Natural killer cell (primary cell): Measurements from ENCODE around the gene SEMA3A. TPM values are rescaled to one million over a fixed set of nuclear protein-coding genes. Genes with fewer than 3 reads are reported as not detected.

Experiments
- ATAC-seq, 3 donors: fragments of 150-1000 bp in 2 of 3; fragments of 200-7000 bp in 1 of 3; cut with Tn5 transposase; 1 replicate in 1 of 3; 2 replicates in 2 of 3; pipeline ENCODE4 v1.10.0; 2021; ENCODE audit warnings: mild to moderate bottlenecking in 2 of 3, moderate library complexity in 2 of 3
- DNase-seq, 2 donors: peaks; one replicate each; pipeline versions ENCODE4 v3.0.0 to v3.0.0-alpha.2; 2013 to 2021; ENCODE audit warnings: mixed read lengths in 1 of 2
- H3K27ac ChIP-seq: one replicate; pipeline ENCODE4 v1.5.1; 2013; ENCODE audit warnings: mild to moderate bottlenecking, low read length
- H3K27me3 ChIP-seq: one replicate; pipeline ENCODE4 v1.6.1; 2013; ENCODE audit warnings: low read length; ENCODE audit not compliant: control insufficient read depth, insufficient read depth
- H3K36me3 ChIP-seq: one replicate; pipeline ENCODE4 v1.6.1; 2013; ENCODE audit warnings: low read length; ENCODE audit not compliant: control insufficient read depth, insufficient read depth
- H3K4me1 ChIP-seq: one replicate; pipeline ENCODE4 v1.6.1; 2013; ENCODE audit warnings: low read length; ENCODE audit not compliant: control insufficient read depth, insufficient read depth
- H3K4me3 ChIP-seq: one replicate; pipeline ENCODE4 v1.5.1; 2013; ENCODE audit warnings: low read length
- H3K9me3 ChIP-seq: one replicate; pipeline ENCODE4 v1.6.1; 2013; ENCODE audit warnings: low read length; ENCODE audit not compliant: control insufficient read depth, insufficient read depth
- H3K27ac Mint-ChIP-seq, 2 donors: one replicate each; pipeline ENCODE4 v1.8.0; 2022; ENCODE audit warnings: mild to moderate bottlenecking in 2 of 2, mixed read lengths in 2 of 2, moderate library complexity in 1 of 2
- H3K27me3 Mint-ChIP-seq, 2 donors: one replicate each; pipeline ENCODE4 v1.8.0; 2022; ENCODE audit warnings: low read depth in 2 of 2, mixed read lengths in 2 of 2
- H3K36me3 Mint-ChIP-seq: one replicate; pipeline ENCODE4 v1.8.0; 2022; ENCODE audit warnings: mixed read lengths
- H3K4me1 Mint-ChIP-seq, 2 donors: one replicate each; pipeline ENCODE4 v1.8.0; 2022; ENCODE audit warnings: mixed read lengths in 2 of 2
- H3K4me3 Mint-ChIP-seq: one replicate; pipeline ENCODE4 v1.8.0; 2022; ENCODE audit warnings: mild to moderate bottlenecking, moderate library complexity, mixed read lengths
- H3K9me3 Mint-ChIP-seq, 2 donors: one replicate each; pipeline ENCODE4 v1.8.0; 2022; ENCODE audit warnings: mixed read lengths in 2 of 2
- WGBS: methylation state at CpG from one replicate; pipeline ENCODE4 v1.1.7; 2013; ENCODE audit warnings: missing lambda C conversion rate; ENCODE audit not compliant: insufficient coverage; 5-methylcytosine and 5-hydroxymethylcytosine counted together
- intact Hi-C: fragments of 100-400 bp; cut with micrococcal nuclease; formaldehyde crosslinking; loops from one replicate; pipeline ENCODE4 v1.14.2; 2022
- total RNA-seq, 4 donors: library from RNA; stranded (reverse); fragments of 120-200 nt in 1 of 4; gene quantifications; one replicate each; pipeline versions ENCODE4 v1.2.3 to v1.2.4, GENCODE V29; 2013 to 2022
- TF ChIP-seq, protein P1 (sequence below): fragments of 200-600 bp; IDR thresholded peaks from one replicate; pipeline ENCODE4 v1.8.0; 2022; ENCODE audit warnings: antibody characterized with exemption

Gene SEMA3A
- total RNA-seq, 3 donors from 2014 or later (not counting 1 experiment from before 2014, with no cell fraction given): 0.13 to 0.21 TPM; not detected in 1

GRCh38 chr7:83921271-83921940 is 273.2 kb downstream of the SEMA3A start:
- Histone ChIP-seq H3K27ac (no peak overlapping the region), H3K4me1 (no peaks in the 10 kb centered on the region), H3K4me3 (no peak overlapping the region), H3K27me3 (no peaks in the 10 kb centered on the region), H3K36me3 (no peaks in the 10 kb centered on the region), H3K9me3 (no peaks in the 10 kb centered on the region)
- H3K27ac Mint-ChIP-seq: no peak overlapping the region
- no peaks in the 10 kb centered on the region for H3K36me3 Mint-ChIP-seq
- no peaks in the 10 kb centered on the region for H3K4me1 Mint-ChIP-seq
- H3K9me3 Mint-ChIP-seq: peaks cover 2 to 6% of the 10 kb centered on the region in 2 donors
- H3K4me3 Mint-ChIP-seq: no peak overlapping the region
- no peak for DNase-seq
- no peak for ATAC-seq
- TF ChIP-seq, protein P1, sequence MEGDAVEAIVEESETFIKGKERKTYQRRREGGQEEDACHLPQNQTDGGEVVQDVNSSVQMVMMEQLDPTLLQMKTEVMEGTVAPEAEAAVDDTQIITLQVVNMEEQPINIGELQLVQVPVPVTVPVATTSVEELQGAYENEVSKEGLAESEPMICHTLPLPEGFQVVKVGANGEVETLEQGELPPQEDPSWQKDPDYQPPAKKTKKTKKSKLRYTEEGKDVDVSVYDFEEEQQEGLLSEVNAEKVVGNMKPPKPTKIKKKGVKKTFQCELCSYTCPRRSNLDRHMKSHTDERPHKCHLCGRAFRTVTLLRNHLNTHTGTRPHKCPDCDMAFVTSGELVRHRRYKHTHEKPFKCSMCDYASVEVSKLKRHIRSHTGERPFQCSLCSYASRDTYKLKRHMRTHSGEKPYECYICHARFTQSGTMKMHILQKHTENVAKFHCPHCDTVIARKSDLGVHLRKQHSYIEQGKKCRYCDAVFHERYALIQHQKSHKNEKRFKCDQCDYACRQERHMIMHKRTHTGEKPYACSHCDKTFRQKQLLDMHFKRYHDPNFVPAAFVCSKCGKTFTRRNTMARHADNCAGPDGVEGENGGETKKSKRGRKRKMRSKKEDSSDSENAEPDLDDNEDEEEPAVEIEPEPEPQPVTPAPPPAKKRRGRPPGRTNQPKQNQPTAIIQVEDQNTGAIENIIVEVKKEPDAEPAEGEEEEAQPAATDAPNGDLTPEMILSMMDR: no peak
- intact Hi-C loops: no loop called here
- no CpG with 5 or more reads among the region's 1 CpG for WGBS
- H3K27me3 Mint-ChIP-seq: no peaks in the 10 kb centered on the region

DNA sequence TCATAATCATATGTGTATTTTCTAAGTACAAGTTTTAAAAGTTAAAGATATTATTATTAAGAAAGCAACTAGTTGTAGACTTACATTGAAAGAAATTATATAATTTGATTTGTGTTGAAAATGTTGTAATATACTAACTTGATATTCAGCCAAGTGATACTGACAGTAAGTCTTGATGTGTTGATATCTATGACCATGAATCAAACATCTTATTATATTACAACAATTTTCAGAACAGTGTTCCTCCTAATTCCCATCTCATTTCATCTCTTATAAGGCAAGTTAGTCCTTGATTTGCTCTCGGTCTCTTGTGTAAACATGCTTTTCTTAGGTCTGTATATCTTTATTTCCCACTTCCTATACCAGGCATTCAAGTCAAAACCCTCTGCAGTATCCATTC is 276.4 kb downstream of the SEMA3A start:
- H3K27ac Mint-ChIP-seq: no peak overlapping the region

GRCh38 chr7:83913174-83913573 is 281.4 kb downstream of the SEMA3A start:
- H3K27me3 ChIP-seq: no peaks in the 10 kb centered on the region
- peaks cover 0 to 6% of the 10 kb centered on the region in 2 donors for H3K9me3 Mint-ChIP-seq
- no peaks in the 10 kb centered on the region for H3K9me3 ChIP-seq
- no peaks in the 10 kb centered on the region for H3K36me3 Mint-ChIP-seq
- ATAC-seq (no peak), DNase-seq (no peak)
- no peaks in the 10 kb centered on the region for H3K27me3 Mint-ChIP-seq
- no peak overlapping the region for H3K4me3 Mint-ChIP-seq
- H3K27ac Mint-ChIP-seq: no peak overlapping the region
- TF ChIP-seq, protein P1: no peak
- no peaks in the 10 kb centered on the region for H3K36me3 ChIP-seq
- H3K4me3 ChIP-seq: no peak overlapping the region
- H3K4me1 ChIP-seq: no peaks in the 10 kb centered on the region
- H3K27ac ChIP-seq: no peak overlapping the region
- no peaks in the 10 kb centered on the region for H3K4me1 Mint-ChIP-seq
- intact Hi-C loops: no loop called here

More for the DNA sequence above, 276.4 kb downstream of the SEMA3A start:
- 72% methylated on average over 1 of the region's 1 CpG for WGBS
- H3K27me3 ChIP-seq: no peaks in the 10 kb centered on the region
- no peak overlapping the region for H3K27ac ChIP-seq
- H3K4me1 Mint-ChIP-seq: no peaks in the 10 kb centered on the region
- intact Hi-C loops: no loop called here
- no peaks in the 10 kb centered on the region for H3K36me3 ChIP-seq
- H3K4me1 ChIP-seq: no peaks in the 10 kb centered on the region
- no peaks in the 10 kb centered on the region for H3K27me3 Mint-ChIP-seq
- H3K4me3 ChIP-seq: no peak overlapping the region
- ATAC-seq (no peak), DNase-seq (no peak)
- H3K4me3 Mint-ChIP-seq: no peak overlapping the region
- no peaks in the 10 kb centered on the region for H3K9me3 ChIP-seq
- TF ChIP-seq, protein P1: no peak
- H3K36me3 Mint-ChIP-seq: no peaks in the 10 kb centered on the region
- peaks cover 2 to 9% of the 10 kb centered on the region in 2 donors for H3K9me3 Mint-ChIP-seq

DNA sequence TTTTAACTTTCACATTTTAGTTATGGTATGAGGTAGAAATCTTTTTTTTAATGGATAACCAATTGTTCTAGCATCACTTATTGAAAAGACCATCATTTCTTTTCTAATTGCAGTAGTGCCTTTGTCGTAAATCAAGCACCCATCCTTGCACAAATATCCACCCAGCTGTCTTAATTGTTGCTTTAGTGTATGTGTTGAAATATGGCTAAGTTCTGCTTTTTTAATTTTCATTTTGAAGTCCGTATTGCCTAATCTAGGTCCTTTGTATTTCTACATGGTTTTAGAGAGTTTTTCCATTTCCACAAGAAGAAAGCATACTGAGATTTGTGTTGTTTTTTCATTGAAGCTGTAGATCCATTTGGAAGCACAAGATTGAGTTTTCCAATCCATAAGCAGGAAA is 286.1 kb downstream of the SEMA3A start:
- no peak overlapping the region for H3K27ac Mint-ChIP-seq
- WGBS: no CpG with 5 or more reads among the region's 2 CpGs
- Histone ChIP-seq H3K9me3 (no peaks in the 10 kb centered on the region), H3K4me3 (no peak overlapping the region), H3K27me3 (no peaks in the 10 kb centered on the region), H3K36me3 (no peaks in the 10 kb centered on the region), H3K27ac (no peak overlapping the region), H3K4me1 (no peaks in the 10 kb centered on the region)
- intact Hi-C loops: no loop called here
- TF ChIP-seq, protein P1: no peak
- no peak for ATAC-seq
- no peaks in the 10 kb centered on the region for H3K36me3 Mint-ChIP-seq
- H3K4me3 Mint-ChIP-seq: no peak overlapping the region
- peaks cover 5 to 7% of the 10 kb centered on the region in 2 donors for H3K9me3 Mint-ChIP-seq
- H3K4me1 Mint-ChIP-seq: no peaks in the 10 kb centered on the region
- H3K27me3 Mint-ChIP-seq: no peaks in the 10 kb centered on the region
- no peak for DNase-seq
